Cardiac muscle cell (in vitro differentiated cells and primary cell): ENCODE results near the gene MAD1L1. TPM values are rescaled to one million over a fixed set of nuclear protein-coding genes. Genes with fewer than 3 reads are reported as not detected.

ENCODE experiments used
- DNase-seq, 2 donors: peaks; one replicate each; pipeline versions ENCODE4 v3.0.0 to v3.0.0-alpha.2; 2010 to 2017; ENCODE audit warnings: low read depth in 1 of 2, low spot score in 1 of 2
- H3K27ac ChIP-seq: fragments of 200-600 bp; sonication (generic); 2 replicates; pipeline ENCODE4 v1.5.1; 2016
- H3K27me3 ChIP-seq: fragments of 200-600 bp; sonication (generic); 2 replicates; pipeline ENCODE4 v1.6.0; 2016; ENCODE audit warnings: control low read depth
- H3K36me3 ChIP-seq: fragments of 200-600 bp; sonication (generic); 2 replicates; pipeline ENCODE4 v1.5.1; 2016; ENCODE audit warnings: control low read depth
- H3K4me1 ChIP-seq: fragments of 200-600 bp; sonication (generic); 2 replicates; pipeline ENCODE4 v1.8.1; 2017; ENCODE audit warnings: low read depth, mild to moderate bottlenecking, mixed run types
- H3K4me3 ChIP-seq: fragments of 200-600 bp; sonication (generic); 2 replicates; pipeline ENCODE4 v1.5.1; 2016; ENCODE audit warnings: mild to moderate bottlenecking
- H3K9me3 ChIP-seq: fragments of 200-600 bp; sonication (generic); 2 replicates; pipeline ENCODE4 v1.5.1; 2017; ENCODE audit warnings: low read depth, mild to moderate bottlenecking, control low read depth
- CTCF ChIP-seq: IDR thresholded peaks from 2 replicates; pipeline ENCODE4 v1.5.1; 2012; ENCODE audit warnings: low read depth, mild to moderate bottlenecking, low read length
- polyA plus RNA-seq: library from polyadenylated mRNA; unstranded; fragments of >200 nt; fragmentation: Nextera tagmentation; extraction: Ambion mirVana; gene quantifications from 2 replicates; pipeline ENCODE4 v1.2.1, GENCODE V29; 2016
- total RNA-seq: library from RNA; depleted of rRNA; stranded (reverse); fragments of >200 nt; gene quantifications from 2 replicates; pipeline ENCODE4 v1.2.3, GENCODE V29; 2016

The MAD1L1 gene
- total and polyA plus RNA-seq, 2 experiments from 2014 or later: 38.3 to 56.2 TPM

DNA sequence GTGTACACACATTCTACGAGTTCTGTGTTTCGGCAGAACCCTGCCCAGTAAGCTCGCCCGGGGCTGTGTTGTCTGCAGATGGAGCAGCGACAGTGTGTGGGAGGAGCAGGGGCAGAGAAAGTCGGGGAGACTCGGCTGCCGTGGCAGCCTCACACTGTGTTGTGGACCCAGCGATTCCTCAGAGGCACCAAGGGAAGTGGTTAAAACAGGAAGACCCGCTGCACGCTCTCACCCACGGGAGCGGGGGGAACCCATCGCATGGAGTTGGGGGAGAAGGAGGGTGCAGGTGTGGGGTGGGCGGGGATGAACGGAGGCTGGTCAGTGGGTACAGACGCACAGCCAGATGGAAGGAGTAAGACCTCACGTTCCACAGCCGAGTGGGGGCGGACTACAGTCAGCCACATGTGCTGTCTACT lies 312.5 kb downstream of the MAD1L1 start:
- Histone ChIP-seq H3K27ac (no peak overlapping the region), H3K36me3 (no peaks in the 10 kb centered on the region), H3K27me3 (no peaks in the 10 kb centered on the region), H3K4me1 (peaks cover 8% of the 10 kb centered on the region), H3K4me3 (no peak overlapping the region), H3K9me3 (no peaks in the 10 kb centered on the region)
- no peak for DNase-seq
- no peak for TF ChIP-seq CTCF

- H3K27me3 ChIP-seq: no peaks in the 10 kb centered on the region
These were observed 313.0 kb downstream of the MAD1L1 start for GRCh38 chr7:1919539-1920265.

GRCh38 chr7:1918881-1919525 lies 313.7 kb downstream of the MAD1L1 start:
- Histone ChIP-seq H3K36me3 (no peaks in the 10 kb centered on the region), H3K4me1 (peaks cover 8% of the 10 kb centered on the region), H3K9me3 (no peaks in the 10 kb centered on the region), H3K27ac (no peak overlapping the region), H3K27me3 (no peaks in the 10 kb centered on the region), H3K4me3 (no peak overlapping the region)
- DNase-seq: no peak
- TF ChIP-seq CTCF: no peak

More at GRCh38 chr7:1919539-1920265, 313.0 kb downstream of the MAD1L1 start:
- H3K4me1 ChIP-seq: peaks cover 8% of the 10 kb centered on the region
- DNase-seq: peak in 1 of 2 donors; percentile 43
- H3K36me3 ChIP-seq: no peaks in the 10 kb centered on the region
- H3K4me3 ChIP-seq: no peak overlapping the region
- no peak overlapping the region for H3K27ac ChIP-seq
- no peaks in the 10 kb centered on the region for H3K9me3 ChIP-seq
- TF ChIP-seq CTCF: no peak

GRCh38 chr7:1918063-1918645 lies 314.6 kb downstream of the MAD1L1 start:
- Histone ChIP-seq H3K27me3 (no peaks in the 10 kb centered on the region), H3K27ac (no peak overlapping the region), H3K4me3 (no peak overlapping the region), H3K4me1 (peaks cover 13% of the 10 kb centered on the region), H3K9me3 (no peaks in the 10 kb centered on the region), H3K36me3 (no peaks in the 10 kb centered on the region)
- no peak for TF ChIP-seq CTCF
- no peak for DNase-seq

- no peaks in the 10 kb centered on the region for H3K36me3 ChIP-seq
- peak in 1 of 2 donors; percentile 46 for DNase-seq
- no peaks in the 10 kb centered on the region for H3K9me3 ChIP-seq
- H3K4me1 ChIP-seq: peaks cover 19% of the 10 kb centered on the region
- H3K27me3 ChIP-seq: no peaks in the 10 kb centered on the region
- TF ChIP-seq CTCF: no peak
- no peak overlapping the region for H3K4me3 ChIP-seq
- H3K27ac ChIP-seq: no peak overlapping the region
These were observed 315.3 kb downstream of the MAD1L1 start for GRCh38 chr7:1917221-1918062.
